Endothelial cell of umbilical vein (primary cell): Measurements from ENCODE around the gene NR1D1. TPM values are rescaled to one million over a fixed set of nuclear protein-coding genes. Genes with fewer than 3 reads are reported as not detected.

Experiments used
- BruUV-seq: library from RNA; stranded (reverse); fragments of 400-500 nt; replicated peaks from 2 replicates; lab custom pipeline; 2021; lab: Mats Ljungman, UMichigan
- CTCF ChIA-PET: fragments of 300-600, 350-600 bp; sonication (Branson Sonifier 250); formaldehyde crosslinking; loops from one replicate; lab custom pipeline; 2021; ENCODE audit warnings: antibody characterized with exemption, inconsistent platforms; lab: Charles Lee
- POLR2A ChIA-PET: fragments of 300-600, 350-600 bp; sonication (Branson Sonifier 250); formaldehyde crosslinking; loops from one replicate; lab custom pipeline; 2021; ENCODE audit warnings: antibody characterized with exemption, inconsistent platforms; lab: Charles Lee
- DNase-seq: peaks from one replicate; pipeline ENCODE4 v3.0.0-alpha.2; 2011; ENCODE audit warnings: low read depth, low spot score
- FAIRE-seq: peaks from 2 replicates; lab custom pipeline; 2011; peaks lifted over from hg19 to GRCh38; lab: Jason Lieb, UNC
- H2AFZ ChIP-seq: 2 replicates; pipeline ENCODE4 v1.6.0; 2012; ENCODE audit warnings: low read depth, low read length, control low read depth, inconsistent platforms
- H3K27ac ChIP-seq: 2 replicates; pipeline ENCODE4 v1.5.1; 2011; ENCODE audit warnings: low read depth, mild to moderate bottlenecking, control low read depth, low read length, moderate library complexity; ENCODE audit not compliant: insufficient read depth
- H3K27me3 ChIP-seq, 2 experiments: 2 replicates each; pipeline versions ENCODE4 v1.6.0 to v1.6.1; 2011; ENCODE audit warnings: low read length in 2 of 2, mixed read lengths in 1 of 2; ENCODE audit not compliant: control insufficient read depth in 2 of 2, insufficient read depth in 2 of 2
- H3K36me3 ChIP-seq, 2 experiments: 2 replicates in 1 of 2; 3 replicates in 1 of 2; pipeline ENCODE4 v1.5.1; 2011; ENCODE audit warnings: low read length in 2 of 2, mild to moderate bottlenecking in 1 of 2, moderate library complexity in 1 of 2; ENCODE audit not compliant: control insufficient read depth in 2 of 2, insufficient read depth in 2 of 2; ENCODE audit errors: extremely low read depth in 1 of 2
- H3K4me1 ChIP-seq: 3 replicates; pipeline ENCODE4 v1.5.1; 2011; ENCODE audit warnings: mild to moderate bottlenecking, low read length; ENCODE audit not compliant: control insufficient read depth, insufficient read depth; ENCODE audit errors: extremely low read depth
- H3K4me2 ChIP-seq: 2 replicates; pipeline ENCODE4 v1.6.1; 2011; ENCODE audit warnings: low read length, control low read depth, mixed read lengths; ENCODE audit not compliant: insufficient read depth
- H3K4me3 ChIP-seq, 3 experiments: fragments of 200-600 bp in 1 of 3; sonication (generic), shearing (Covaris generic) in 1 of 3; replicated peaks in 1 of 3; 2 replicates each; pipeline ENCODE4 v1.5.1; 2011 to 2016; ENCODE audit warnings: control low read depth in 3 of 3, low read length in 3 of 3, mild to moderate bottlenecking in 2 of 3, inconsistent platforms in 1 of 3, low read depth in 1 of 3, moderate library complexity in 1 of 3; ENCODE audit not compliant: insufficient read depth in 1 of 3
- H3K79me2 ChIP-seq: 2 replicates; pipeline ENCODE4 v1.6.0; 2012; ENCODE audit warnings: low read length, inconsistent platforms; ENCODE audit not compliant: control insufficient read depth, insufficient read depth
- H3K9ac ChIP-seq: replicated peaks from 2 replicates; pipeline ENCODE3; 2011; ENCODE audit warnings: low read length, control low read depth; ENCODE audit not compliant: insufficient read depth; ENCODE audit errors: extremely low read depth
- H3K9me1 ChIP-seq: replicated peaks from 3 replicates; pipeline ENCODE4 v1.6.0; 2011; ENCODE audit warnings: mild to moderate bottlenecking, low read length; ENCODE audit not compliant: control insufficient read depth, insufficient read depth; ENCODE audit errors: extremely low read depth
- H3K9me3 ChIP-seq: replicated peaks from 2 replicates; pipeline ENCODE4 v1.5.1; 2012; ENCODE audit warnings: low read length, inconsistent platforms; ENCODE audit not compliant: control insufficient read depth, insufficient read depth
- H4K20me1 ChIP-seq: replicated peaks from 2 replicates; pipeline ENCODE3; 2011; ENCODE audit warnings: mild to moderate bottlenecking, low read length; ENCODE audit not compliant: control insufficient read depth, insufficient read depth; ENCODE audit errors: extremely low read depth
- EZH2 ChIP-seq: IDR thresholded peaks from 2 replicates; pipeline ENCODE4 v1.6.1; 2012; ENCODE audit warnings: borderline replicate concordance, low read depth, mild to moderate bottlenecking, moderate library complexity, low read length, inconsistent platforms; ENCODE audit not compliant: severe bottlenecking
- FOS ChIP-seq: IDR thresholded peaks from 2 replicates; pipeline ENCODE4 v1.6.1; 2011; ENCODE audit warnings: mild to moderate bottlenecking, low read length, moderate library complexity, borderline replicate concordance; ENCODE audit not compliant: insufficient read depth
- GATA2 ChIP-seq: IDR thresholded peaks from 2 replicates; pipeline ENCODE4 v1.7.0; 2011; ENCODE audit warnings: low read depth, mild to moderate bottlenecking, moderate library complexity, mixed read lengths, low read length; ENCODE audit not compliant: insufficient read length, insufficient read depth
- JUN ChIP-seq: IDR thresholded peaks from 2 replicates; pipeline ENCODE4 v1.6.1; 2011; ENCODE audit warnings: borderline replicate concordance, low read depth; ENCODE audit not compliant: insufficient read length, insufficient read depth
- MYC ChIP-seq: IDR thresholded peaks from one replicate; pipeline ENCODE4 v1.6.1; 2011; ENCODE audit warnings: mild to moderate bottlenecking, low read depth, low read length
- POLR2A ChIP-seq: IDR thresholded peaks from 2 replicates; pipeline ENCODE4 v1.6.1; 2012; ENCODE audit warnings: low read depth, mild to moderate bottlenecking, control low read depth, low read length
- POLR2AphosphoS5 ChIP-seq: IDR thresholded peaks from 2 replicates; pipeline ENCODE4 v1.6.1; 2012; ENCODE audit warnings: low read depth, mild to moderate bottlenecking, control low read depth, low read length, moderate library complexity; ENCODE audit not compliant: insufficient read depth
- dilution Hi-C: fragments of 300-500 bp; cut with MboI; formaldehyde crosslinking; loops from one replicate; pipeline ENCODE4 v1.15.0; 2019; ENCODE audit warnings: low sequenced_read_pairs; ENCODE audit not compliant: extremely low pct_ligation_motif_present
- intact Hi-C: fragments of 100-400 bp; cut with micrococcal nuclease; formaldehyde crosslinking; loops from one replicate; pipeline ENCODE4 v1.10.0; 2022
- polyA plus RNA-seq, 4 experiments: library from polyadenylated mRNA; depleted of rRNA in 3 of 4; stranded (reverse) in 3 of 4; unstranded in 1 of 4; fragments of >200 nt; gene quantifications; 2 replicates each; pipeline versions ENCODE4 v1.2.1 to v1.2.3, GENCODE V29; 2011 to 2012; ENCODE audit warnings: missing spikeins in 1 of 4
- total RNA-seq: library from RNA; stranded (reverse); gene quantifications from 2 replicates; pipeline ENCODE4 v1.2.3, GENCODE V29; 2021
- TF ChIP-seq, protein P1 (sequence below): IDR thresholded peaks from 2 replicates; pipeline ENCODE4 v1.6.1; 2011; ENCODE audit not compliant: insufficient read depth, insufficient read length
- TF ChIP-seq, protein P2 (sequence below), 2 donors: IDR thresholded peaks; 1 replicate in 1 of 2; 2 replicates in 1 of 2; pipeline ENCODE4 v1.5.1; 2011; ENCODE audit warnings: low read length in 2 of 2, mild to moderate bottlenecking in 2 of 2, moderate library complexity in 2 of 2, control low read depth in 1 of 2, inconsistent platforms in 1 of 2, low read depth in 1 of 2; ENCODE audit not compliant: insufficient read depth in 1 of 2; ENCODE audit errors: extremely low read depth in 1 of 2

The NR1D1 gene
- total and polyA plus RNA-seq, 2 donors (not counting 3 experiments of a cell fraction or from before 2014, with no cell fraction given), result 2.5 to 5.2 TPM

DNA sequence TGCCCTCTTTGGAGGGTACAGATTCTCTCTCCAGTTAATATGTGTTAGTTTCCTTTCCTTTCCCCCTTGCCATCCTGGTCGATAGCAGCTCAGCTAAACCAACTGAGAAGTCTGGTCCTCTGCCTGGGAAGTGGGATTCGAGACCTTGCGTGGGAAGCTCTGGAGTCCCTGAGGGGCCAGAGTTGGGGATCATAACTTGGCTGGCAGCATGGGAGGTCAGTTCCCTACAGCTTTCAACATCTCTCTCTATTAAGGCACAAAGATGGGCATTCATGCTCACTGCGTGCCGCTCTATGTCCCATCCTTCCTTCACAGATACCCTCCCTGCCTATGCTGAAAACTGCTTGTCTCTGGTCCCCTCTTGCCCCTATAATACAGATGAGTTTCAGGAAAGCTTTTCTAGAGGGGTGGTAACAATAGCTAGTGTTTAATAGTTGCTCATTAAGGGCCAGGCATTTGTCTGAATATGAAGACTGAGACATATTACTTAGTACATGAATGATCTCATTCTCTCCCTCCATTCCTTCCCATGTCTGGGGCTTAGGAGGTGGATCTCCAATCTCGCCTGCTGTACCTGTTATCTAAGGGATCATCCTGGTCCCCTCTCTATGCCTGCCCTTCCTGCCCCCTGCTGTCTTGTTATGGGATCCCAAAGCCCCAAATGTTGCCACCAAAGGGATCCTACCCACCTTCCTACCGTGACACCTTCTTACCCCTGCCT, 26.8 kb downstream of the NR1D1 start:
- H3K9me1 ChIP-seq, result no peaks in the 10 kb centered on the region
- no peak overlapping the region for H3K9ac ChIP-seq
- H2AFZ ChIP-seq, result no peak overlapping the region
- no peak overlapping the region for H3K4me2 ChIP-seq
- H3K27me3 ChIP-seq, result no peaks in the 10 kb centered on the region
- ChIA-PET CTCF (interaction anchor here (0.9 to 6.8 kb wide), 7 partner anchors 9 to 115 kb away, joined by 3 to 62 read pairs (median 7); partner anchors contain the start of gene CSF3), POLR2A (interaction anchor here (0.5 kb wide), 1 partner anchor 9 kb away, joined by 4 read pairs; no protein-coding TSS in a partner anchor)
- H3K4me1 ChIP-seq, result peaks cover 29% of the 10 kb centered on the region
- no peak for FAIRE-seq
- no TSS peak for BruUV-seq
- no peak overlapping the region for H3K4me3 ChIP-seq
- dilution Hi-C loops (no loop called here), intact Hi-C loops (no loop called here)
- peaks cover 0 to 10% of the 10 kb centered on the region in 2 experiments for H3K36me3 ChIP-seq
- no peak for TF ChIP-seq GATA2
- TF ChIP-seq, protein P1, sequence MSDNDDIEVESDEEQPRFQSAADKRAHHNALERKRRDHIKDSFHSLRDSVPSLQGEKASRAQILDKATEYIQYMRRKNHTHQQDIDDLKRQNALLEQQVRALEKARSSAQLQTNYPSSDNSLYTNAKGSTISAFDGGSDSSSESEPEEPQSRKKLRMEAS, result no peak
- no peak for TF ChIP-seq POLR2AphosphoS5
- TF ChIP-seq JUN, result no peak
- TF ChIP-seq, protein P2, sequence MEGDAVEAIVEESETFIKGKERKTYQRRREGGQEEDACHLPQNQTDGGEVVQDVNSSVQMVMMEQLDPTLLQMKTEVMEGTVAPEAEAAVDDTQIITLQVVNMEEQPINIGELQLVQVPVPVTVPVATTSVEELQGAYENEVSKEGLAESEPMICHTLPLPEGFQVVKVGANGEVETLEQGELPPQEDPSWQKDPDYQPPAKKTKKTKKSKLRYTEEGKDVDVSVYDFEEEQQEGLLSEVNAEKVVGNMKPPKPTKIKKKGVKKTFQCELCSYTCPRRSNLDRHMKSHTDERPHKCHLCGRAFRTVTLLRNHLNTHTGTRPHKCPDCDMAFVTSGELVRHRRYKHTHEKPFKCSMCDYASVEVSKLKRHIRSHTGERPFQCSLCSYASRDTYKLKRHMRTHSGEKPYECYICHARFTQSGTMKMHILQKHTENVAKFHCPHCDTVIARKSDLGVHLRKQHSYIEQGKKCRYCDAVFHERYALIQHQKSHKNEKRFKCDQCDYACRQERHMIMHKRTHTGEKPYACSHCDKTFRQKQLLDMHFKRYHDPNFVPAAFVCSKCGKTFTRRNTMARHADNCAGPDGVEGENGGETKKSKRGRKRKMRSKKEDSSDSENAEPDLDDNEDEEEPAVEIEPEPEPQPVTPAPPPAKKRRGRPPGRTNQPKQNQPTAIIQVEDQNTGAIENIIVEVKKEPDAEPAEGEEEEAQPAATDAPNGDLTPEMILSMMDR (IDR thresholded peaks at IDR 0.05; ENCODE audit: extremely low read depth in 1 of 2, insufficient read depth in 1 of 2, low read depth in 1 of 2, low read length in 2 of 2), result no peak
- no peak for TF ChIP-seq EZH2
- no peak for TF ChIP-seq POLR2A
- TF ChIP-seq FOS, result no peak
- TF ChIP-seq MYC, result no peak
- no peak overlapping the region for H3K27ac ChIP-seq
- no peaks in the 10 kb centered on the region for H3K9me3 ChIP-seq
- H3K79me2 ChIP-seq, result no peaks in the 10 kb centered on the region
- no peaks in the 10 kb centered on the region for H4K20me1 ChIP-seq
- no peak for DNase-seq
